EL (cell line): ENCODE results near the gene SNPH.

Source experiments
- DNase-seq: peaks from one replicate; pipeline ENCODE4 v3.0.0-alpha.2; 2016

Gene SNPH

DNA sequence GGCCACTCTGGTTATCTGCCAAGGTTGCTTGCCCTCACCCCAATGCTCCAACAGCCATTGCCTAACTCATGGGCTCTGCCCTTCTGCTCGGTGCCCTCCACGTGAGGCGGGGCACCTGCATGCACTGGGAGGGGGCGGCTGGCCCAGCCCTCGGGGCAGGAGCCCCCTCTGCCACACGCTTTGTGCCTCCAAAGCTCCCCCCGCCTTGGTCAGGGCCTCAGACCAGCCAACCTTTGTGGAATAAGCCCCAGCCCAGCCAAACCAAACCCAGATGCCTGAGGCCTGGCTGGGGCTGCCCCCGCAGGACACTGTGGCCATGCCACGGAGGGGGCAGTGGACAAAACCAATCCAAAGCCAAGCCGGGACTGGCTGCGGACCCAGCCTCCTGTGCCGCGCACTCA is 41.5 kb downstream of the SNPH start:
- no peak for DNase-seq

DNA sequence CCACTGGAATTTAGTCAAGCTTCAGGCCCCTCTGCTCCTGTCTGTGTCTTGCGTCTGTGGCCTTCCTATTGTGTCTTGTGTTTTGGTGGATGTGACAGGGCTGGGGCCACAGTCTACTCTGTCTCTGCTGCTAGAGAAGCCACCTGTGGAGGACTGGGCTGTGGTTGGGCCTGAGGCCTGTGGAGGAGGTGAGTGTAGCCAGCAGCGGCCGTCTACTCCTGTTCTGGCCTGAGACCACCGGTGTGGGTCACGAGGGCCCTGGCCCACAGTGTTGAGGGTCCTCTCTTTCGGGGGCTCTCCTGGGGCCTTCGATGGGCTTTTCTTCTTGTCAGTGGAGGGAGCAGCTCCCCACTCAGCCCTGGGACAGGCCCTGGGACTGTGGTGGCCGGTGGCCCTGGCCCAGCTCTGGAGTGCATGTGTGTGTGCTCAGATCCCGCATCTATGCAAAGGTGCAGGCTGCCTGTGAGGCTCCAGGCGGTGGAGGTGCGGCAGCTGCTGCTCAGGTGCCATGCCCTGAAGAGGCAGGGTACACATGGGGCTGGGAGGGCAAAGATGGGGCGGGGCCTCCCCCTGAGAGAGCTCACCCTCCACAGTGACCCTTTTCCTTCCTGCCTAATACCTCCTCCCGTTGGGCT is 42.1 kb downstream of the SNPH start:
- DNase-seq, result no peak

DNA sequence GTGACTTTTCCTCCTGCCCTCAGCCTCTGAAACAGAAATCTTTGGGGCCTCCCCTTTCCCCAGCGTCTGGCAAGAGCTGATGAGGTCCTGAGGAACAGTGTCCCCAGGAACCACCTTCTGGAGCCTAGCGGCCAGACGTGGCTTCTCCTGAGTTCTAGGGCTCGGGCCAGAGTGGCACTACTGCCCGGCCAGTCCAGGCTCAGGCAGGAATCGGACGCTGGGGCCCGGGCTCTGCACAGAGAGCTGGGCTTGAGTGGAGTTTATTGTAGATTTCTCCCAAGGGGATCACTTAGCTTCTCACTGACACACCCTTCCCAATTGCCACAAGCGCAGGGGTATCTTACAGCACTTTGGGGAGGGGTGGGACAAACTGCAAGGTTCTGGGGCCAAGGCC is 42.6 kb downstream of the SNPH start:
- DNase-seq, result no peak

DNA sequence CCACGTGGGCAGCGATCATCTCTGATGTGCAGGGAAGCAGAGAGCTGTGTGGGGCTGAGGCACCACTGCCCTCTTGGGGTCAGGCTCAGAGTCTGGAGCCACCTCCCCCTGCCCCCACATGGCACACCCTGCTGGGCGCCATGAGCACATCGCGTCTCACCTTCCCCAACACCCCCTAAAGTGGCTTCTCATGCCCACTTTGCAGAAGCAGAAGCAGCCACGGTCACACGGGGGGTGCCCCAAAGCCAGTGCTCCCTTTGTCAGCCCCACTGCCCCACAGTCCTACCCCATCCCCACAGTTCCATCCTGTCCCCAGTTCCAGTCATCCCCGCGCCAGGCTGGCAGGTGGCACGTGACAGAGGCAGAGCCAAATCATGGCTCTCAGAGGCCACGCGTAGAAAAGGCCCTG is 43.3 kb downstream of the SNPH start:
- DNase-seq, result no peak

DNA sequence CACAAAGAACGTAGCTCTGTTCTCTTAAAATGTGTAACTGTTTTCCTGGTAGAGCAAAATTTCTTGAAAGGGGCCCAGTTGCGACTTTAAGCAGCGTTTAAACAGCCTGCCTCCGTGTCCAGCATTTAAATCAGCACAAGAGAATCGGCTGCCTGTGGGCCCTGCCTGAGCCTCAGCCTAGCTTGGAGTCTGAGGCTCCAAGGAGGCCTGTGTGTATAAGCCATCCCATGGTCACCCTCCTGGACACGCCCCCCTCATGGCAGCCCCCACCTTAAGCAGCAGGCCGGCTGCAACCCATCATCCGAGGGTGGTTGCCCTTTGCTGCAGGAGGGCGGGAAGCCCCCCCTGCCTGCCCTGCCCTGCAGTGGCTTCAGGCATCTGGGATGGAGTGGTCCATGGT is 44.0 kb downstream of the SNPH start:
- DNase-seq, result no peak

DNA sequence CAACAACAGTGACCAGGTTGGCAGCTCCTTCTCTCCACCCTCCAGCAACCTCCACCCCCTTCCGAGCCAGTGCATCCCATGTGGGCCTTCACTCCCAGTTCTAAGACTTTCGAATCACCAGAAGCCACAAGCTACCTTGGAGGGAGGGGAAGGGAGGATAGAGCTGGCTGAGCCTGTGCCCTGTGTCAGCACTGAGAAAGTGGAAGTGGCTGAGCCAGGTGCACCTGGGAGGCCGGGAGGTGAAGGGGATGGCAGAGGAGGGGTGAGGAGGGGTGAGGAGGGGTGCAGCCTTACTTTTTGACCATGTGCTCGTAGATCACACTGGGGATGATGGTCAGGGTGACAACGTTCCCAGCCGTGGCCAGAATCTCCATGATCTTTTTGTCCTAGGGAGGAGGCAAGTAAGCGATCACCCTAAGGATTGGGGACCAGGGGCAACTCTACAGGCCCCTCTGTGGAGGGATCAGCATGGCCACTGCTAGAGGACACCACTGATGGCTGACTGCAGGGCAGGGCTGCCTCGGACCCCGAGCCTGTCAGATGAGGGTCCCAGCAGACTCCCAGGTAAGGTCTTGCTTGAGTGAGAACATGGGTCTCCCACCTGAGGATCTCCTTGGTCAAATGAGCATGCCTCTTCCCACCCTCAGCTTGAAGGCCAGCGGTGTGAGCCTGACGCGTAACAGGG is 44.6 kb downstream of the SNPH start:
- no peak for DNase-seq

DNA sequence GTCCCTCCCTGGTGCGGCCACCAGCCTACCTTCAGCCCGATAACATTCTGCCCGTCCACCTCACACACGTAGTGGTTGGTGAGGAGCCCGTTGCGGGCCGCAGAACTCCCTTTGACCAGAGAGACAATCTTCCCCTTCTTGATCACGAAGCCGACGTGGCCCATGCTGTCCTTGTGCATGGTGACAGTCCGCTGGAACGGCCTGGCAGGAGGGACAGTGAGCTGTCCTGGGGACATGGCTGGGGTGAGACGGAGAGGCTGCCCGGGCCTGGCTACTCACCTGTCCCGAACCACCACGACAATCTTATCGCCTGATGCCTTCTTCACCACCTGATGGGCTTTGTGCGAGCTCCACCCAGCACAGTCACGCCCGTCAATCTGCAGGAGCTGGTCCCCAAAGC is 46.2 kb downstream of the SNPH start:
- DNase-seq, result no peak

DNA sequence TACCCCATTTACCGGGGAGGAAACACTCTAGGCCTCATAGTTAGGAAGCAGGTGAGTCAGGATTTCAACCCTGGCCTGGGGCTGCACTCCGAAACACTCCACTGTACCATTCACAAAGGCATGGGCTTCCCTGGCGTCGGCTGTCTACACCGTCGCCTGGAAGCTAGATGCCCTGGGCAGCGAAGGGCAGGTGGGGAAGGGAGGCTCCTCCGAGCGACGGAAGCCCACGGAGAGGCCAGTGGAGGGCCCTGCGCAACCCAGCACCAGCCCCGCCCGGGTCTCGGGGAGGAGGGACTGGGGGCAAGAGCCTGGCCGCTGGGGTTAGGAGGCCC is 46.8 kb downstream of the SNPH start:
- DNase-seq, result no peak

DNA sequence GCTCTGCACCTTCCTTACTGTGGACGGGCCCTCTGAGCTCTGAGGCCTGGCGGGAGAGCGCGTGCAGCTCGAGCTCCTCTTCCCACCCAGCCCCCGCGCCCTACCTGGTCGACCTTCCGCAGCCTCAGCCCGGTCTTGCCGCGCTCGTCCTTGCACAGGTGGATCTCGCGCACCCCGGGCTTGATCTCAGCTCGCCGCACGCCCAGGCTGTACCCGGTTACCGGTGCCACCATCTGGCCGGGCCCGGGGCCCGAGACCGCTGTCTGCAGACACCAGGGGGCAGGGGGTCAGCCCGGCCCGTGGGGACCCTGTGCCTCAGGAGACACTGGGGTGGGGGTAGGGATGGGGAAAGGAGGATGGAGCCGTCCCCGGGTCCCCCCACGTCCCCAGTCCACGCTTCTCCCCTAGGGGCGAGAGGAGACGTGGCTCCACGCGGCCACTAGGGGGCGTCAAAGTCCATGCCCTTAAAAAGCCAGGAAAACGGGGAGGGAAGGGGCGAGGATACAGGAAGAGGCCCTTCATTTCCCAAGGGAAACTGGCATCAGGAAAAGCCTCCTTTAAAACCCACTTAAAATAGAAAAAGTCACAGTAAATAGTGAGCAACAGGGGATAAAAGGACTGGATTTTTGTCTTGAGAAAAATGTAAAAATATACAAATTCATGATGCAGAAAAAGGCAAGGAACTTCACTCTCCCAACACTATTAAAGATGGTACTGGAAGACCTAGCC is 47.3 kb downstream of the SNPH start:
- DNase-seq, result peak; percentile 72

DNA sequence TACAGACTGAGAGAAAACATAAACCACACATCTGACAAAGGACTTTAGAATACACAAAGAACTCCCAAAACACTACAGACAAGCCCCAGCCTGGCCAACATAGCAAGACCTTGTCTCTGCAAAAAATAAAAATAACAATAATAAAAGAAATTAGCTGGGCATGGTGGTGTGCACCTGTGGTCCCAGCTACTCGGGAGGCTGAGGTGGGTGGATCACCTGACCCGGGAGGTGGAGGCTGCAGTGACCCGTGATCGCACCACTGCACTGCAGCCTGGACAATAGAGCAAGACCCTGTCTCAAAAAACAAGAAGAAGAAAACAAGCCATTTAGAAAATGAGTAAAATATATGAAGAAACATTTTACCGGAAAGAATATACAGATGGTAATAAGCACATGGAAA is 49.7 kb downstream of the SNPH start:
- no peak for DNase-seq

DNA sequence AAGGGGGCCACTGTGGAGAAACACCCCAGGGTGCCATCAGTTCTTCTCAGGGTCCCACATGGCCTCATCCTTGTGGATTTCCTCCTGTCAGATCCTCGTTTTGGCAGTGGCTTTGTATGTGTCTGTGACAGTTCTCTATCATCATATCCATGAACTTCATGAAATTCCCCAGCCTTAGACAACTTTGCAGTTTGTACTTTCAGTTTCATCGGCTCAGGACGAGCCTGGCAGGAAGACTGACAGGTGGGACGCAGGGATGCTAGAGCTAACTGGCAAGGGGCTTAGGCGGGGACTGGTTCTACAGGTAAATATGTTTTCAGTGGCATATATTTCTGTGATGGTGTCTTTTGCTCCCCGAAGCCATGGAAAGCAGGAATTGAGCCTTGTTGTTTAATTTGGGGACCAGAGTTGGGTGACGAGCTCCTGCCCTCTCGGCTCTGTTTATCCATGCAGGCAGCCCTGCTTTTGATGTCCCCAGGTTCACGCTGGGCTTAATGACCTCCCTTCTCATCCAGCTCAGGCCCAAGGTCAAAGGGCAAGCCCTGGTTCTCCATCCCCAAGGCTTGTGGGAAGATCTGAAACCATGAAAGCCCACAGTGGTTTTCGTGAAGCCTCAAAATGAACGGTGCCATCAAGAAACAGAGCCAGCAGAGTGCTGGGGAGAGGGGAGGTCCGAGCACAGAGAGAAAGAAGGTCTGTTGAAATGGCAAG is 51.6 kb downstream of the SNPH start:
- DNase-seq, result no peak

DNA sequence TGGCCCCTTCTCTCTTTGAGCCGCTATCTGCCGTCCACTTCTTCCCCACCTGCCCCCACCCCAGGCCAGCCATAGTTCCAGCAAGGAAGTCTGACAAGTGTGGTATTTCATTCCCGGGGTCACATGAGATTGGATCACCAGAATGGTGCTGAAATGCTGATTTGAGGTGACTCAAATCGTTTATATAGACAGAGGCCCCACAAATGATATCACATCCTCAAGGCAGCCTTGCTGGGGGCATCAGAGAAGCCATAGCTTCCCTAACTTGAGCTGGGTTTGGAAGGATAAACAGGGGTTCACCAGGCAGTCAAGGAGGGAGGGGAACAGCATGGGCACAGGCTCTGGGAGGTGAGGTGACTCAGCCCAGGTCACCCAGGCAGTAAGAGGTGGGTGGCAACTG is 53.0 kb downstream of the SNPH start:
- no peak for DNase-seq

DNA sequence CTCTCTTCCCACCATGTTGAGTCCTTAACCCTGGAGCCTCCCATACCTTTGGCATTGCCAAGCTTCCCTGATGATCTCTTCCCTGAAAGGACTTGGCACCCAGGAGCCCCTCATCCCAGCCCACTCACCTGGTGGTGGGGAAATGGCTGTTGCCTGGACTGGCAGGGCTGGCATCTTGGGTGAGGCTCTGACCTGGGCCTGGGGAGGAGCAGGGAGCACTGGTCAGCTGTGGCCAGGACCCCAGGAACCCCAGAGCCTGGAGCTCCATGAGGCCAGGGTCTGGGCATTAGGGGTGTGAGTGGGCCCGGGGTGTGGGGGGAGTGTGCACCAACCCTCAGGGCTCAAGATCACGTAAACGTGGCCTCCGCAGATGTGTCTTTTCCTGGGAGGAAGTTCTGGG is 53.4 kb downstream of the SNPH start:
- DNase-seq, result no peak

DNA sequence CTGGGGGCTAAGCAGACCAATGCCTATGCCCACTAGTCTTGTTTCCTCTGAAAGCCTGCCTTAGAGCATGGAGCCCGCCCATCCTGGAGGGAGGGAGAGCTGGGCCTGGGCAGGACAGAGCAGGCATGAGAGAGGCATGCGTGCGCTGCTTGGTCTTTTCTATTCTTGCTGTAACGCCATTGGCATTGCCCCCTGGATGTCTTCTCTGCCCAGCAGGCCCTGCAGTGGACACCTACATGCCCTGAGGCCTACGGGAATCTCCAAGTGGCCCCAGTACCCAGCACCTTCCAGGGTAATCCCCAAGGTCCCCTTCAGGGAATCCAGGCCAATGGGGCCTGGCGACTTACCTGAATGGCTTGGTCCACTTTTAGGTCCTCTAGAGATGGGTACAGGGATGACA is 53.9 kb downstream of the SNPH start:
- no peak for DNase-seq

DNA sequence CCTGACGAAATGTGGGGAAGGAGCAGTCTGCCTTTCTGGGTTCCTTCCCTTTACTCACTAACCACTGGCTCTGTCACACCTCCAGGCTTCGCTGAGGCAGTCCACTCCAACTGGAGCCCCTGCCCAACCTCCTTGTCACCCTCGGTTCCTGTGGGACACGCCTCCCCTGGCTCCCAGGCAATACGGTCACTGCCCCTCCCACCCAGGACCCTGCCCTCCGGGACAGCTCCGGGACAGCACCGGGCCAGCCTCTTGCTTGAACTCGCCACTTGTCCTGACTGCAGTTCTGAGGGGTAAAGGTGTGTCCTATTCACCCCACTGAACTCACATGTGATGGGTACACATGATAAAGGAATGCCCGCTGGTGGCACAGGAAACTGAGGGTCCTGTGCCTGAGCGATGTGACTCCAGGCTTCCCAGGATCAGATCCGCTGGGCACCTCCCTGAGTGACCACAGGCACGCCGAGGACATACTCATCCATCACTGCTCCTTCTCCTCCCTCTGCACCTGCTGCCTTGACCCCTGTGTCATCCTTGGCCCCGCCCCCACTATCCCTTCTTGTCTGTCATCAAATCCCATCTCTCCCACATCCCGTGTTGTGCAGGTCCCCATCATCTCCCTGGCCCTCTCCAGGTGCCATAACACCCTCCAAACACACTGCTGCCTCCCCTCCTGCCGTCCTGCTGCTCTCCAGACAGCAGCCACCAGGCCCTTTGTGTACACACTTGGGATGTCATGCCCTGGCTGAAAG is 55.0 kb downstream of the SNPH start:
- no peak for DNase-seq

DNA sequence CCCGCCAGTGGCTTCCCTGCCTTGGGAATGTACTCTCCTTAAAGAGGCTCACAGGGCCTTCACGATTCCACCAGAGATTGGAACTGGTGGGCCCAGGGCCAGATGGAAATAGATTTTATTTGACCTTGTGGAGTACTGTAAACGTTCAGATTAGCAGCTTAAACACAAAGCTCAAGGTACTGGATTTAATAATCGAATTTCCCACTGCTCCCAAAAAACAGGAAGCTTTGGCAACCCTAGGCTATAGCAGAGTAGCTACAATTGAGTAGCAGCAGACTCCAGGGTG is 55.5 kb downstream of the SNPH start:
- no peak for DNase-seq

DNA sequence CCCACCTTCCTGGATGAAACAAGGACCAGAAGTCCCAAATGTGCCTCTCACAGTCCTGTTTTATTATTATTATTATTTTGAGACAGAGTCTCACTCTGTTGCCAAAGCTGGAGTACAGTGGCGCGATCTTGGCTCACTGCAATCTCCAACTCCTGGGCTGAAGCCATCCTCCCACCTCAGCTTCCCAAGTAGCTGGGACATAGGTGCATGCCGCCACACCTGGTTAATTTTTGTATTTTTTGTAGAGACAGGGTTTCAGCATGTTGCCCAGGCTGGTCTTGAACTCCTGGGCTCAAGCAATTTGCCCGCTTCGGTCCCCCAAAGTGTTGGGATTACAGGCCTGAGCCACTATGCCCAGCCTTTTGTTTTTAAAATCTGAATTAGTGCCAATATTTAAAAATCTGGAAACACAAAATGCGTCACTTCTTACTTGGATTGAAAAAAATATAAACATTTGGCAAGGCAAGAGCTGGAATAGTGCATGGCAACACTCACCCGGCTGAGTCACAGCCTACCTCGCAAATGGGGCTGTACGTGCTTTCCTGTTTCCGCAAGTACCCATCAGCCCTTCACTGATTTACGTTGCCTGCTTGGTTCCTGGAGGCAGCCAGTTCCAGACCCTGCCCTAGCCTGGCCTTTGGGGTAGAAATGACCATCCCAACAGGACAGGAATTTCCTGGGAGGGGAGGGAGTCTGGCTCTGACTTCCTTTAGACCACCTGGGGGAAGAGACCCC is 56.6 kb downstream of the SNPH start:
- peak; percentile 94 for DNase-seq

DNA sequence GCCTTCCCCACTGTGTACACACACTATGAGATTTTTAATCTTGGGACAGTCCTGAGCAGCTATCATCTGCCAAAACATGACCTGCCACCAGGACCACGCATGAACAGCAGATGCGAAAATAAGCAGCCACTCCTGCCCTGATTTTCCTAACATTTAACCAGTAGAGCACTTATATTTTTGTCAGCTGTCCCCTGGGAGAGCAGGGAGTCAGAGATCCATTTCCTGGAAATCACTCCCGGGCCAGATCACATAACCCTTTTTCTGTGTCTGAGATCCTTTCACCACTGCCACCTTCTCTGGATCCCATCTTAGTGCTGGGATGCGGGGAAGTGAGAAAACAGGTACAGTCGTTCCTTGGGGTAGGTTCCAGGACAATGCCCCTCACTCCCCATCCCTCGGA is 57.2 kb downstream of the SNPH start:
- no peak for DNase-seq

DNA sequence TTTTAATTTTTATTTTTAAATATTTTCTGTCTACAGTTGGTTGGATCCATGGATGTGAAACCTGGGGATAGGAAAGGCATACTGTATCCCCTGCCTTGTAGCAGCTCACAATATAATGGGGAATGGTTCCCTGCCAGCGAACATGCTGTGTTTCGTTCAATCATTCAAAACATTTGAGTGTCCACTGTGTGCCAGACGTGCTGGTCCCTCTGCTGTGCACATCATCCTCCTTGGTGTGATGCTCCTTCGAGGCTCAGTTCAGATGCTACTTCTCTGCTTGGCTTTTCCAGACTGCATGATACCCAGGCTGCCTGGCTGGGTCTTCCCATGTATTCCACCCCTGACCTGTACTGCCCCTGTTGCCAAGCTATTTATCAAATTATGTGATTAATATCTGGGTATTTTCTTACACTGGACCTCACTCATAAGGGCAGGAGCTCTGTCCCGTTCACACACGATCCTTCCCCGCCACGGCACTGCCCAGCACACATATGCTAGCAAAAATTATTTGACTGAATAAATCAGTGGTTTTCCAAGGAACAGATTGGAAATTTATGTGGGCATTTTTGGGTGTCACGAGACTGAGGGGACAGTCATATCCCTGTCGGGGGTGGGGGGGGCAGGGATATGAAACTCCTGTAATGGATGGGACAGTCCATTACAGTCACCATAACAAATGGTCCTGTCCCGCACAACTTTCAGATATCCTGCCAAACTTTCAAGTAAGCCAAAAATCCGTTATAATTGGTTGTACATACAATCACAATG is 57.9 kb downstream of the SNPH start:
- no peak for DNase-seq

DNA sequence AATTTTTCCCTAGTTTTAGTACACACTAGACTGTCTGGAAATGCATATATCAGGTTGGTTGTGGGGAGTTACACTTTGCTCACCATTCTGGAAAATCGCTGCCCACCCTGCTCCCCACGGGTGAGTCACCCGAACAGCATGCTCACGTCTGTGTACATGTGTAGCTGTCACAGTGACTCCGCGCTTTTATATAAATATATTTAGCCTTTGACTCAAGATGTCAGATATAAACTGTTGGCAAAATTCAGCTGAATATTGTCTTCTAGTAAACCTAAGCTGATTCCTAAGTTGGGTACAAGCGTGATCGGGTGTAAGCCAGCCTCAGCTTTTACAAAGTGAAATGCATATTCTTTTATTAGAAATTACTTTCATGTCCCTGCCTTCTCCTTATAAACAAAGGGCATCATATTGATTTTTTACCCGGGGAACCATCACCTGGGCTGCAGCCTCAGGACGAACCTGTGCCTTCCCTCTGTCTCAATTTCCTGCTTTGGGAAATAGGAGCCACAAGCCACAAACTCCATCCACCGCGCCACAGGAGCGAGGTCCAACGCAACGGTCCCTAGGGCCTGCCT is 58.6 kb downstream of the SNPH start:
- DNase-seq, result peak; percentile 75
